ENCODE results near the gene PDXK.

Gene PDXK

GRCh38 chr21:43717166-43717853 lies 1.6 kb upstream of the PDXK start:
- POLR2A ChIA-PET: interaction anchor here (0.6 to 1.4 kb wide), 2 partner anchors 11 kb away, joined by 5 to 8 read pairs; no protein-coding TSS in a partner anchor
- no peak for DNase-seq (ENCODE audit: extremely low spot score)
- CTCF ChIA-PET: interaction anchor here (0.7 to 1.4 kb wide), 3 partner anchors 10 to 19 kb away, joined by 3 to 6 read pairs (median 3); no protein-coding TSS in a partner anchor
- TF ChIP-seq CTCF (IDR thresholded peaks at IDR 0.05; ENCODE audit: control extremely low read depth, extremely low read depth, low read depth, missing control alignments): no peak

DNA sequence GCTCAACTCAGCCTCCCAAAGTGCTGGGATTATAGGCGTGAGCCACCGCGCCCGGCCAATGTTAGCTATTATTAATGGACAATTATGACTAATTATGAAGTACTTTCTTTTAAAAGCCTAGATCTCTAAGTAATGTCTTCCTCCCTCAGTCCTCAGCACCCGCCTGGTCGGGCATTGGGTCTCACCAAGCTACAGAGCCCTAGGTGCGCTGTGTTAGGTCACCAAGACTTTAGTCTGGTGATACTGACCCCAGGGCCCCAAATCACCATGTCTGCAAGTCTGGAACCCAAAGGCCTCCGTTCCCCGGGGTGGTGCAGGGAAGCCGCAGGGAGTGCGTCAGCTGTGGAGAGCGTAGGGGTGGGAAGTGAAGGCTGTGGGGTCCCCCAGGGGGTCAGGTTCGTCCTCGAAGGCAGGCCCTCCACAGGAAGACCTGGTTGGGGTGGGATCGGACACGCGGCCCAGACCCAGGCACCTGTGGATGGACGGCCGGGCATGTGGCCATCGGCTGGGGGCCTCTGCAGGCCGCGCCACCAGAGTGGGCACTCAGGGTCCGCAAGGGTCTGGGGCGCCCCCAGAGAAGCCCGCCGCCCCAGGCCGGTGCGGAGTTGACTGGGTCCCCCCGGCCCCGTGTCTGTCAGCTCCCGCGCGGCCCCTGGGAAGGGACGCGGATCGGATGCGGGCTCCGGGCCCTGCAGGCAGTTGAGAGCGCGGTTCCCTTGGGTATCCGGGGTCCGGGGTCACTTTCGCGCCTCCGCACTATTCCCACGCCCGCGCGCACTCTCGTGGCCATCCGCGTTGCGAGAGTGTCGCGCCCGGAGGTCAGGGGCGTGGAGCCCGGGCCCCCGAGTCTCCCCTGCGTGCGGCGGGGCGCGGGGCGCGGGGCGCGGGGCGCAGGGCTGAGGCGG lies 710 bp upstream of the PDXK start:
- POLR2A ChIA-PET: no interaction called here
- no peak for TF ChIP-seq CTCF (IDR thresholded peaks at IDR 0.05; ENCODE audit: control extremely low read depth, extremely low read depth, low read depth, missing control alignments)
- CTCF ChIA-PET: no interaction called here
- no peak for DNase-seq (ENCODE audit: extremely low spot score)

DNA sequence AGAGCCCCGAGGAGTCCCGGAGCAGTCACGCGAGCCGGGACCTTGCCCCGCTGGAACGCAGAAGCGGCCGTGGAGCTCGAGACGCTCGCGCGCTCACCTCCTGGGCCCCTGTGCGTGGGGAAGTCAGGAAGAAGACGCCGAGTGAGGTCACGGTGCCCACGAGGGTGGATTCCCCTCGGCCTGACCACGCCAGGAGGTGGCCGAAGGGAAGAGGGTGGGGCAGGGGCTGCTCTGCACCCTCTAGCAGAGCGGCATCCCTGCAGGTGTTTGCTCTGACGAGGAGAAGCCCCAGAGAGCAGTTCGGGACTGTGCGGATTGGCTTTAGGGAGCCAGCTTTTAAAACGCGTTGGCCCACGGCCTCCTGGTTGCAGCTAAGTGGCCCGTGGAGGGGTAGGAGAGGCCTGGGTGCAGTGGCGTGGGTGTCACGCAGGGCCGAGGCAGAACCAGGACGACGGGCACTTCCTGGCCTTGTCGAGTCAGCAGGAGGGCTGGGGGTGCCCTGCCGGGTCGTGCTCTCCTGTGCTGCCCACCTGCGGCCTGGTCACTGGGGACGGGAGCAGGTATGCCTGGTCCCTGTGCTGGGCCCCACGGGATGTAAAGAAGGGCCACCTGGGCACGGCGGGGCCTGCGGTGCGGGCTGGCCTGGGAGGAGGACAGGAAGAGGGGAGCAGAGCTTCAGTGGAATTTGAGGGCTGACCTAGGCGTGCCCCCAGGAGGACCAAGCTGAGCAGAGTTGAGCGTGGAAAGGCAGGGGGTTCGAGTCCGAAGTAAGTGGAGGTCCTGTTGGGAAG lies 1.0 kb downstream of the PDXK start:
- no peak for DNase-seq (ENCODE audit: extremely low spot score)
- no peak for TF ChIP-seq CTCF (IDR thresholded peaks at IDR 0.05; ENCODE audit: control extremely low read depth, extremely low read depth, low read depth, missing control alignments)
- ChIA-PET POLR2A (interaction anchor here (2.0 kb wide), 1 partner anchor 9 kb away, joined by 14 read pairs; no protein-coding TSS in a partner anchor), CTCF (interaction anchor here (1.0 to 1.8 kb wide), 2 partner anchors 9 to 12 kb away, joined by 3 to 13 read pairs; no protein-coding TSS in a partner anchor)

GRCh38 chr21:43720539-43721166 lies 1.7 kb downstream of the PDXK start:
- no peak for DNase-seq (ENCODE audit: extremely low spot score)
- CTCF ChIA-PET: interaction anchor here (0.8 to 1.8 kb wide), 2 partner anchors 8 to 43 kb away, joined by 3 to 13 read pairs; no protein-coding TSS in a partner anchor
- POLR2A ChIA-PET: interaction anchor here (2.0 kb wide), 1 partner anchor 8 kb away, joined by 14 read pairs; no protein-coding TSS in a partner anchor
- no peak for TF ChIP-seq CTCF (IDR thresholded peaks at IDR 0.05; ENCODE audit: control extremely low read depth, extremely low read depth, low read depth, missing control alignments)

DNA sequence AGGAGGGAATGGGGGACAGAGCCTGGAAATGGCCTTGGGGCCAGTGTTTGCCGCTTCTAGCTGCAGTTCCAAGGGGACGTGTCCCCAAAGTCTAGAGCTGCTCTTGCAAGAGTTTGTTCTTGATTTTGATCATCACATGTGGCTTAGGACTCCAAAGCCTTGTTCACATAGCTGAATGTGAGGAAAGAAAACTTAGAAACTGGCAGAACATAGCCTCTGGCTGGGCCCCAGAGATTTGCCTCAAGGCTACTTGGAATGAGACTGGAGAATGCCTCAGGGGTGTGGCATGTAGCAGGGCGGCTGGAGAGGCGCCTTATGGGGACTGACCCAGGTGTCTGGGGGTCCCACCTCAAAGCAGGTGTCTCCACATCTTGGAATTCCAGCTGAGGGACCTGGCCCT lies 2.3 kb downstream of the PDXK start:
- DNase-seq (ENCODE audit: extremely low spot score): no peak
- TF ChIP-seq CTCF (IDR thresholded peaks at IDR 0.05; ENCODE audit: control extremely low read depth, extremely low read depth, low read depth, missing control alignments): no peak
- ChIA-PET POLR2A (no interaction called here), CTCF (interaction anchor here (0.8 to 1.7 kb wide), 2 partner anchors 35 to 43 kb away, joined by 3 to 4 read pairs; no protein-coding TSS in a partner anchor)

Data from GM10248 (cell line).